HG03354 (cell line): ENCODE data around the gene ZC3H10.
"Not testable (repeated sequence)": the region's sequence is repeated elsewhere in the genome, so short reads cannot be mapped to it uniquely, and the experiment has no call there.

ENCODE experiments used
- ATAC-seq: cut with Tn5 transposase; IDR thresholded peaks from one replicate; pipeline ENCODE4 v1.9.1; 2021; ENCODE audit warnings: mild to moderate bottlenecking; ENCODE audit not compliant: unreplicated experiment, poor library complexity, severe bottlenecking

Gene ZC3H10

GRCh38 chr12:56117778-56118687, at the start of gene ZC3H10:
Gene ZC3H10, plus strand, starts transcription at chr12:56118266. Its CDS starts 2,297 bp downstream, at chr12:56120563.
- ATAC-seq: peak; percentile 85

- ATAC-seq: no peak
These were observed 46.4 kb upstream of the ZC3H10 start for GRCh38 chr12:56071648-56072047.

GRCh38 chr12:56074396-56074795, 43.7 kb upstream of the ZC3H10 start:
- ATAC-seq: no peak

GRCh38 chr12:56077966-56078365, 40.1 kb upstream of the ZC3H10 start:
- not testable (repeated sequence) for ATAC-seq

- no peak for ATAC-seq
These were observed 39.6 kb upstream of the ZC3H10 start for GRCh38 chr12:56078427-56078826.

- peak; percentile 82 for ATAC-seq
These were observed 38.9 kb upstream of the ZC3H10 start for GRCh38 chr12:56078931-56079722.

GRCh38 chr12:56079723-56080555, 38.1 kb upstream of the ZC3H10 start, which contains the start of gene ERBB3:
Gene ERBB3, plus strand, starts transcription at chr12:56080165. Its CDS starts 136 bp downstream, at chr12:56080301.
- peak; percentile 34 for ATAC-seq

- ATAC-seq: no peak
These were observed 37.4 kb upstream of the ZC3H10 start for GRCh38 chr12:56080556-56081138.

- no peak for ATAC-seq
These were observed 36.4 kb upstream of the ZC3H10 start for GRCh38 chr12:56081393-56082347.

- no peak for ATAC-seq
These were observed 35.7 kb upstream of the ZC3H10 start for GRCh38 chr12:56082382-56082781.

- no peak for ATAC-seq
These were observed 35.1 kb upstream of the ZC3H10 start for GRCh38 chr12:56082967-56083366.

GRCh38 chr12:56084958-56085543, 33.0 kb upstream of the ZC3H10 start:
- ATAC-seq: no peak

GRCh38 chr12:56086096-56086495, 32.0 kb upstream of the ZC3H10 start:
- ATAC-seq: no peak

GRCh38 chr12:56086608-56087007, 31.5 kb upstream of the ZC3H10 start:
- no peak for ATAC-seq

- ATAC-seq: no peak
These were observed 30.8 kb upstream of the ZC3H10 start for GRCh38 chr12:56087220-56087619.

- ATAC-seq: no peak
These were observed 20.3 kb upstream of the ZC3H10 start for GRCh38 chr12:56097738-56098137.

- no peak for ATAC-seq
These were observed 19.5 kb upstream of the ZC3H10 start for GRCh38 chr12:56098592-56098991.

- no peak for ATAC-seq
These were observed 18.3 kb upstream of the ZC3H10 start for GRCh38 chr12:56099787-56100186.
